ENCODE results near the gene ENPP1. TPM values are rescaled to one million over a fixed set of nuclear protein-coding genes. Genes with fewer than 3 reads are reported as not detected.

The ENPP1 gene
- total RNA-seq, 1 experiment from 2014 or later, result 29.7 TPM

DNA sequence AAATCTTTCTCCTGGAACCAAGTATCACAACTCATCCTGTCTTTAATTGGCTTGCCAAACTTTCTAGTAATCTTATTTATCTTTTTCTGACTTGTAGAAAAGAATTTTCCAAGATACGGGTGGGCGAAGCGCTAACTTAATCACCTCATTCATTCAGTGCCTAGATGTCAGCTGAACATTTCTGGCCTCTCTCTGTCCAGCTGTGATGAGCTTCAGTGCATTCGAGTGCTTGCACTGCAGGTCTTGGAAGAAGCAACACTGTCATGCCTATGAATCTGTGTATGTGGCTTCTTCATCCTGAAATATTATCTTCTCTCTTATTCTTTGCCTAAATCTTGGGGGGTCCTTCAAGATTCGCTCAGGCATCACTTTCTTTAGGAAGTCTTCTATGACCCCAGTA, 16.3 kb upstream of the ENPP1 start (continued):
- no peak for TF ChIP-seq STAT6 (CRISPR knock-in tag; conservative IDR thresholded peaks at IDR 0.05; ENCODE audit: low read depth)
- TF ChIP-seq, protein P1, sequence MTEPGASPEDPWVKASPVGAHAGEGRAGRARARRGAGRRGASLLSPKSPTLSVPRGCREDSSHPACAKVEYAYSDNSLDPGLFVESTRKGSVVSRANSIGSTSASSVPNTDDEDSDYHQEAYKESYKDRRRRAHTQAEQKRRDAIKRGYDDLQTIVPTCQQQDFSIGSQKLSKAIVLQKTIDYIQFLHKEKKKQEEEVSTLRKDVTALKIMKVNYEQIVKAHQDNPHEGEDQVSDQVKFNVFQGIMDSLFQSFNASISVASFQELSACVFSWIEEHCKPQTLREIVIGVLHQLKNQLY (CRISPR knock-in tag; IDR thresholded peaks at IDR 0.05), result no peak

DNA sequence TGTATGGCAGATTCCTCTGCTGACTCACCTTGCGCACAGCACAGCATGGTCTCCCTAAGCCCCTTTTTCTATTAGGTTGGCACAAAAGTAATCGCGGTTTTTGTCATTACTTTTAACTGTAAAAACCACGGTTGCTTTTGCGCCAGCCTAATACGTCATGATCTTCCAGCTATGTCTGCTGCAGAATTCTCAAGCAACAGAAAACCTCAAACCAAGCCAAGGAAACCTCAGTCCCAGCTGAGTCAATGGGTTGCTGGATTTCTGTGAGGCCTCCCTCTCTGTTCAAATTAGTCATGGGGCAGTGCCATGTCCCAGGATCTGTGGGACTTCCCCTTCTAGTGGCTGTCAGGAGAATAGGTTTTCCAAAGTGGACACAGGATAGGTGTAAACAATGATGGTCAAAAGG, 15.7 kb upstream of the ENPP1 start:
- Mint-ChIP-seq H3K4me3 (no peak overlapping the region), H3K9me3 (no peaks in the 10 kb centered on the region), H3K27ac (no peak overlapping the region), H3K27me3 (ENCODE audit: low read depth) (peaks cover under 1% of the 10 kb centered on the region), H3K4me1 (peaks cover 16% of the 10 kb centered on the region), H3K36me3 (no peaks in the 10 kb centered on the region)
- no peak for TF ChIP-seq TEAD4 (CRISPR knock-in tag; IDR thresholded peaks at IDR 0.05)
- no peak for TF ChIP-seq NFE2L1 (CRISPR knock-in tag; IDR thresholded peaks at IDR 0.05)
- TF ChIP-seq RORB (CRISPR knock-in tag; IDR thresholded peaks at IDR 0.05), result no peak
- no peak for TF ChIP-seq NFYB (CRISPR knock-in tag; conservative IDR thresholded peaks at IDR 0.05; ENCODE audit: low read depth)
- TF ChIP-seq, protein P2, sequence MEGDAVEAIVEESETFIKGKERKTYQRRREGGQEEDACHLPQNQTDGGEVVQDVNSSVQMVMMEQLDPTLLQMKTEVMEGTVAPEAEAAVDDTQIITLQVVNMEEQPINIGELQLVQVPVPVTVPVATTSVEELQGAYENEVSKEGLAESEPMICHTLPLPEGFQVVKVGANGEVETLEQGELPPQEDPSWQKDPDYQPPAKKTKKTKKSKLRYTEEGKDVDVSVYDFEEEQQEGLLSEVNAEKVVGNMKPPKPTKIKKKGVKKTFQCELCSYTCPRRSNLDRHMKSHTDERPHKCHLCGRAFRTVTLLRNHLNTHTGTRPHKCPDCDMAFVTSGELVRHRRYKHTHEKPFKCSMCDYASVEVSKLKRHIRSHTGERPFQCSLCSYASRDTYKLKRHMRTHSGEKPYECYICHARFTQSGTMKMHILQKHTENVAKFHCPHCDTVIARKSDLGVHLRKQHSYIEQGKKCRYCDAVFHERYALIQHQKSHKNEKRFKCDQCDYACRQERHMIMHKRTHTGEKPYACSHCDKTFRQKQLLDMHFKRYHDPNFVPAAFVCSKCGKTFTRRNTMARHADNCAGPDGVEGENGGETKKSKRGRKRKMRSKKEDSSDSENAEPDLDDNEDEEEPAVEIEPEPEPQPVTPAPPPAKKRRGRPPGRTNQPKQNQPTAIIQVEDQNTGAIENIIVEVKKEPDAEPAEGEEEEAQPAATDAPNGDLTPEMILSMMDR (IDR thresholded peaks at IDR 0.05), result no peak
- TF ChIP-seq SOX15 (CRISPR knock-in tag; IDR thresholded peaks at IDR 0.05), result no peak
- TF ChIP-seq, protein P3, sequence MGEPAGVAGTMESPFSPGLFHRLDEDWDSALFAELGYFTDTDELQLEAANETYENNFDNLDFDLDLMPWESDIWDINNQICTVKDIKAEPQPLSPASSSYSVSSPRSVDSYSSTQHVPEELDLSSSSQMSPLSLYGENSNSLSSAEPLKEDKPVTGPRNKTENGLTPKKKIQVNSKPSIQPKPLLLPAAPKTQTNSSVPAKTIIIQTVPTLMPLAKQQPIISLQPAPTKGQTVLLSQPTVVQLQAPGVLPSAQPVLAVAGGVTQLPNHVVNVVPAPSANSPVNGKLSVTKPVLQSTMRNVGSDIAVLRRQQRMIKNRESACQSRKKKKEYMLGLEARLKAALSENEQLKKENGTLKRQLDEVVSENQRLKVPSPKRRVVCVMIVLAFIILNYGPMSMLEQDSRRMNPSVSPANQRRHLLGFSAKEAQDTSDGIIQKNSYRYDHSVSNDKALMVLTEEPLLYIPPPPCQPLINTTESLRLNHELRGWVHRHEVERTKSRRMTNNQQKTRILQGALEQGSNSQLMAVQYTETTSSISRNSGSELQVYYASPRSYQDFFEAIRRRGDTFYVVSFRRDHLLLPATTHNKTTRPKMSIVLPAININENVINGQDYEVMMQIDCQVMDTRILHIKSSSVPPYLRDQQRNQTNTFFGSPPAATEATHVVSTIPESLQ (CRISPR knock-in tag; IDR thresholded peaks at IDR 0.05), result no peak
- TF ChIP-seq, protein P4, sequence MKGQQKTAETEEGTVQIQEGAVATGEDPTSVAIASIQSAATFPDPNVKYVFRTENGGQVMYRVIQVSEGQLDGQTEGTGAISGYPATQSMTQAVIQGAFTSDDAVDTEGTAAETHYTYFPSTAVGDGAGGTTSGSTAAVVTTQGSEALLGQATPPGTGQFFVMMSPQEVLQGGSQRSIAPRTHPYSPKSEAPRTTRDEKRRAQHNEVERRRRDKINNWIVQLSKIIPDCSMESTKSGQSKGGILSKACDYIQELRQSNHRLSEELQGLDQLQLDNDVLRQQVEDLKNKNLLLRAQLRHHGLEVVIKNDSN (CRISPR knock-in tag; IDR thresholded peaks at IDR 0.05), result no peak
- TF ChIP-seq, protein P5, sequence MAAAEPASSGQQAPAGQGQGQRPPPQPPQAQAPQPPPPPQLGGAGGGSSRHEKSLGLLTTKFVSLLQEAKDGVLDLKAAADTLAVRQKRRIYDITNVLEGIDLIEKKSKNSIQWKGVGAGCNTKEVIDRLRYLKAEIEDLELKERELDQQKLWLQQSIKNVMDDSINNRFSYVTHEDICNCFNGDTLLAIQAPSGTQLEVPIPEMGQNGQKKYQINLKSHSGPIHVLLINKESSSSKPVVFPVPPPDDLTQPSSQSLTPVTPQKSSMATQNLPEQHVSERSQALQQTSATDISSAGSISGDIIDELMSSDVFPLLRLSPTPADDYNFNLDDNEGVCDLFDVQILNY (CRISPR knock-in tag; IDR thresholded peaks at IDR 0.05), result no peak
- no peak for TF ChIP-seq FOXP1 (CRISPR knock-in tag; IDR thresholded peaks at IDR 0.05; ENCODE audit: borderline replicate concordance)
- no peak for TF ChIP-seq ZNF671 (CRISPR knock-in tag; IDR thresholded peaks at IDR 0.05)
- ChIA-PET POLR2A (no interaction called here), CTCF (interaction anchor here (1.2 to 1.4 kb wide), 3 partner anchors 9 to 118 kb away, joined by 3 to 4 read pairs (median 4); no protein-coding TSS in a partner anchor)
- DNase-seq (ENCODE audit: low spot score) (no peak), ATAC-seq (peak; percentile 92)

DNA sequence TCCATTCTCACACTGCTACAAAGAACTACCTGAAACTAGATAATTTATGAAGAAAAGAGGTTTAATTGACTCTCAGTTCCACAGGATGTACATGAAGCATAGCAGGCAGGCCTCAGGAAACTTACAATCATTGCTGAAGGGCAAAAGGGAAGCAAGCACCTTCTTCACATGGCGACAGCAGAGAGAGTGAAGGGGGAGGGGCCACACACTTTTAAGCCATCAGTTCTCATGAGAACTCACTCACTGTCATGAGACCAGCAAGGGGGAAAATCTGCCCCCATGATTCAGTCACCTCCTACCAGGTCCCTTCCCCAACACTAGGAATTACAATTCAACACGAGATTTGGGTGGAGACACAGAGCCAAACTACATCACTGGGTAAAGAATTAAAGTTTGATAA, 12.5 kb upstream of the ENPP1 start:
- CTCF ChIA-PET, result no interaction called here
- POLR2A ChIA-PET, result no interaction called here
- no peak for TF ChIP-seq PRRX2 (CRISPR knock-in tag; IDR thresholded peaks at IDR 0.05)
- TF ChIP-seq, protein P6, sequence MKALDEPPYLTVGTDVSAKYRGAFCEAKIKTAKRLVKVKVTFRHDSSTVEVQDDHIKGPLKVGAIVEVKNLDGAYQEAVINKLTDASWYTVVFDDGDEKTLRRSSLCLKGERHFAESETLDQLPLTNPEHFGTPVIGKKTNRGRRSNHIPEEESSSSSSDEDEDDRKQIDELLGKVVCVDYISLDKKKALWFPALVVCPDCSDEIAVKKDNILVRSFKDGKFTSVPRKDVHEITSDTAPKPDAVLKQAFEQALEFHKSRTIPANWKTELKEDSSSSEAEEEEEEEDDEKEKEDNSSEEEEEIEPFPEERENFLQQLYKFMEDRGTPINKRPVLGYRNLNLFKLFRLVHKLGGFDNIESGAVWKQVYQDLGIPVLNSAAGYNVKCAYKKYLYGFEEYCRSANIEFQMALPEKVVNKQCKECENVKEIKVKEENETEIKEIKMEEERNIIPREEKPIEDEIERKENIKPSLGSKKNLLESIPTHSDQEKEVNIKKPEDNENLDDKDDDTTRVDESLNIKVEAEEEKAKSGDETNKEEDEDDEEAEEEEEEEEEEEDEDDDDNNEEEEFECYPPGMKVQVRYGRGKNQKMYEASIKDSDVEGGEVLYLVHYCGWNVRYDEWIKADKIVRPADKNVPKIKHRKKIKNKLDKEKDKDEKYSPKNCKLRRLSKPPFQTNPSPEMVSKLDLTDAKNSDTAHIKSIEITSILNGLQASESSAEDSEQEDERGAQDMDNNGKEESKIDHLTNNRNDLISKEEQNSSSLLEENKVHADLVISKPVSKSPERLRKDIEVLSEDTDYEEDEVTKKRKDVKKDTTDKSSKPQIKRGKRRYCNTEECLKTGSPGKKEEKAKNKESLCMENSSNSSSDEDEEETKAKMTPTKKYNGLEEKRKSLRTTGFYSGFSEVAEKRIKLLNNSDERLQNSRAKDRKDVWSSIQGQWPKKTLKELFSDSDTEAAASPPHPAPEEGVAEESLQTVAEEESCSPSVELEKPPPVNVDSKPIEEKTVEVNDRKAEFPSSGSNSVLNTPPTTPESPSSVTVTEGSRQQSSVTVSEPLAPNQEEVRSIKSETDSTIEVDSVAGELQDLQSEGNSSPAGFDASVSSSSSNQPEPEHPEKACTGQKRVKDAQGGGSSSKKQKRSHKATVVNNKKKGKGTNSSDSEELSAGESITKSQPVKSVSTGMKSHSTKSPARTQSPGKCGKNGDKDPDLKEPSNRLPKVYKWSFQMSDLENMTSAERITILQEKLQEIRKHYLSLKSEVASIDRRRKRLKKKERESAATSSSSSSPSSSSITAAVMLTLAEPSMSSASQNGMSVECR (CRISPR knock-in tag; IDR thresholded peaks at IDR 0.05; ENCODE audit: borderline replicate concordance), result no peak
- no peak for TF ChIP-seq FOXP4 (CRISPR knock-in tag; IDR thresholded peaks at IDR 0.05)
- no peak for TF ChIP-seq NFE2L1 (CRISPR knock-in tag; IDR thresholded peaks at IDR 0.05)
- TF ChIP-seq ZNF219 (CRISPR knock-in tag; IDR thresholded peaks at IDR 0.05; ENCODE audit: borderline replicate concordance), result no peak
- no peak for TF ChIP-seq FOXK1 (CRISPR knock-in tag; IDR thresholded peaks at IDR 0.05)

More for the DNA sequence above, 12.5 kb upstream of the ENPP1 start:
- ATAC-seq (peak; percentile 40), DNase-seq (ENCODE audit: low spot score) (no peak)
- Mint-ChIP-seq H3K27ac (no peak overlapping the region), H3K4me3 (no peak overlapping the region), H3K4me1 (peaks cover 16% of the 10 kb centered on the region), H3K27me3 (ENCODE audit: low read depth) (peaks cover 6% of the 10 kb centered on the region), H3K36me3 (no peaks in the 10 kb centered on the region), H3K9me3 (peaks cover 4% of the 10 kb centered on the region; the same call in 1 of the 2 replicates)

All from WTC11 (cell line).